SK-N-SH (cell line): Measurements from ENCODE around the gene ATP2B3. TPM values are rescaled to one million over a fixed set of nuclear protein-coding genes. Genes with fewer than 3 reads are reported as not detected.

Experiments
- CTCF ChIA-PET: fragments of 300-600, 350-600 bp; formaldehyde crosslinking; extraction: SDS; loops from one replicate; lab custom pipeline; 2021; lab: Yijun Ruan, JAX
- POLR2A ChIA-PET: fragments of 350-600 bp; sonication (Branson Sonifier 250); formaldehyde crosslinking; extraction: SDS; loops from one replicate; lab custom pipeline; 2020; ENCODE audit warnings: antibody characterized with exemption, inconsistent platforms; lab: Yijun Ruan, JAX
- DNase-seq: peaks from one replicate; pipeline ENCODE4 v3.0.0; 2012
- H2AFZ ChIP-seq: fragments of 200-600 bp; sonication (generic); 2 replicates; pipeline ENCODE4 v1.8.1; 2016; ENCODE audit warnings: antibody characterized with exemption, mild to moderate bottlenecking, low read depth
- H3F3A ChIP-seq: fragments of 200-600 bp; sonication (generic); replicated peaks from 2 replicates; pipeline ENCODE3; 2016; ENCODE audit warnings: antibody characterized with exemption, mild to moderate bottlenecking; ENCODE audit not compliant: insufficient read depth
- H3K27ac ChIP-seq, 2 experiments: fragments of 200-500 bp in 1 of 2; fragments of 200-600 bp in 1 of 2; sonication (Bioruptor generic) in 1 of 2; sonication (generic), shearing (Covaris generic) in 1 of 2; 2 replicates each; pipeline versions ENCODE4 v1.5.1 to v1.6.1; 2014 to 2016; ENCODE audit warnings: low read depth in 2 of 2, inconsistent platforms in 1 of 2, low read length in 1 of 2, mild to moderate bottlenecking in 1 of 2, mixed read lengths in 1 of 2
- H3K27me3 ChIP-seq: fragments of 200-600 bp; sonication (generic), shearing (Covaris generic); 2 replicates; pipeline ENCODE4 v1.6.1; 2016; ENCODE audit warnings: mixed run types; ENCODE audit not compliant: insufficient read depth
- H3K36me3 ChIP-seq, 2 experiments: fragments of 200-500 bp in 1 of 2; fragments of 200-600 bp in 1 of 2; sonication (Bioruptor generic) in 1 of 2; sonication (generic) in 1 of 2; replicated peaks in 1 of 2; 2 replicates each; pipeline versions ENCODE3 to v1.5.1; 2014 to 2016; ENCODE audit warnings: low read length in 1 of 2, mild to moderate bottlenecking in 1 of 2; ENCODE audit not compliant: insufficient read depth in 2 of 2, control insufficient read depth in 1 of 2
- H3K4me1 ChIP-seq, 2 experiments: fragments of 200-500 bp in 1 of 2; fragments of 200-600 bp in 1 of 2; sonication (Bioruptor generic) in 1 of 2; sonication (generic), shearing (Covaris generic) in 1 of 2; 2 replicates each; pipeline versions ENCODE4 v1.5.1 to v1.6.1; 2014 to 2016; ENCODE audit warnings: low read depth in 1 of 2, low read length in 1 of 2, mixed run types in 1 of 2; ENCODE audit not compliant: insufficient read depth in 2 of 2, control insufficient read depth in 1 of 2
- H3K4me2 ChIP-seq: fragments of 200-600 bp; sonication (generic), shearing (Covaris generic); 2 replicates; pipeline ENCODE4 v1.6.1; 2017; ENCODE audit warnings: mixed run types
- H3K4me3 ChIP-seq, 2 experiments: fragments of 200-500 bp in 1 of 2; fragments of 200-600 bp in 1 of 2; sonication (Bioruptor generic) in 1 of 2; sonication (generic), shearing (Covaris generic) in 1 of 2; 2 replicates each; pipeline versions ENCODE4 v1.5.1 to v1.8.1; 2014 to 2016; ENCODE audit warnings: low read depth in 2 of 2, inconsistent platforms in 1 of 2, low read length in 1 of 2, mild to moderate bottlenecking in 1 of 2, mixed read lengths in 1 of 2, moderate library complexity in 1 of 2
- H3K79me2 ChIP-seq: fragments of 200-600 bp; sonication (generic); 2 replicates; pipeline ENCODE4 v1.8.1; 2017; ENCODE audit warnings: mild to moderate bottlenecking; ENCODE audit not compliant: insufficient read depth
- H3K9ac ChIP-seq: fragments of 200-600 bp; sonication (generic); 2 replicates; pipeline ENCODE4 v1.6.1; 2017; ENCODE audit warnings: mixed run types
- H3K9me2 ChIP-seq: fragments of 200-600 bp; sonication (generic); 2 replicates; pipeline ENCODE4 v1.6.1; 2017; ENCODE audit warnings: mixed run types
- H3K9me3 ChIP-seq: fragments of 200-600 bp; sonication (generic); 2 replicates; pipeline ENCODE4 v1.6.1; 2017; ENCODE audit warnings: mixed run types, mild to moderate bottlenecking, moderate library complexity
- H4K20me1 ChIP-seq: fragments of 200-600 bp; sonication (generic); 2 replicates; pipeline ENCODE4 v1.6.1; 2017; ENCODE audit warnings: mild to moderate bottlenecking, mixed run types; ENCODE audit not compliant: insufficient read depth
- CHD2 ChIP-seq: fragments of 150-350 bp; IDR thresholded peaks from 2 replicates; pipeline ENCODE4 v1.6.1; 2018; ENCODE audit warnings: low read length; ENCODE audit not compliant: partially characterized antibody
- EP300 ChIP-seq, 2 experiments: IDR thresholded peaks; 2 replicates each; pipeline versions ENCODE4 v1.4.0 to v1.6.1; 2012; ENCODE audit warnings: borderline replicate concordance in 1 of 2, low read depth in 1 of 2, low read length in 1 of 2
- EZH2phosphoT487 ChIP-seq: fragments of 200-600 bp; sonication (generic); IDR thresholded peaks from 2 replicates; pipeline ENCODE4 v1.6.1; 2017; ENCODE audit warnings: low read depth, mixed run types, mild to moderate bottlenecking, antibody characterized with exemption, moderate library complexity, borderline replicate concordance
- GABPA ChIP-seq: IDR thresholded peaks from 2 replicates; pipeline ENCODE4 v1.4.0; 2012; ENCODE audit warnings: low read depth, mild to moderate bottlenecking
- JUND ChIP-seq: IDR thresholded peaks from 2 replicates; pipeline ENCODE4 v1.4.0; 2012
- MXI1 ChIP-seq: IDR thresholded peaks from 2 replicates; pipeline ENCODE4 v1.6.1; 2012; ENCODE audit warnings: mild to moderate bottlenecking, low read depth, low read length, improper control_type of control experiment
- NRF1 ChIP-seq: IDR thresholded peaks from 2 replicates; pipeline ENCODE4 v1.6.1; 2012; ENCODE audit warnings: low read depth, mild to moderate bottlenecking, low read length
- RXRA ChIP-seq: IDR thresholded peaks from 2 replicates; pipeline ENCODE4 v1.4.0; 2012; ENCODE audit warnings: low read depth, mild to moderate bottlenecking, borderline replicate concordance
- SMC3 ChIP-seq: IDR thresholded peaks from 2 replicates; pipeline ENCODE4 v1.6.1; 2012; ENCODE audit warnings: low read depth, low read length, improper control_type of control experiment
- TAF1 ChIP-seq: IDR thresholded peaks from 2 replicates; pipeline ENCODE4 v1.6.1; 2012; ENCODE audit warnings: low read depth, mild to moderate bottlenecking, low read length, moderate library complexity, borderline replicate concordance
- YY1 ChIP-seq: IDR thresholded peaks from 2 replicates; pipeline ENCODE4 v1.4.0; 2012; ENCODE audit warnings: low read depth, mild to moderate bottlenecking
- WGBS: methylation state at CpG from one replicate; pipeline ENCODE4 v1.1.6; 2017; ENCODE audit warnings: low lambda C conversion rate; 5-methylcytosine and 5-hydroxymethylcytosine counted together
- polyA plus RNA-seq, 3 experiments: library from polyadenylated mRNA; depleted of rRNA; stranded (reverse); fragments of >200 nt; gene quantifications; 2 replicates each; pipeline ENCODE4 v1.2.3, GENCODE V29; 2012
- TF ChIP-seq, protein P1 (sequence below): fragments of 150-350 bp; IDR thresholded peaks from 2 replicates; pipeline ENCODE4 v1.6.1; 2016; ENCODE audit warnings: mild to moderate bottlenecking, low read depth, low read length
- TF ChIP-seq, protein P2 (sequence below): IDR thresholded peaks from 2 replicates; pipeline ENCODE4 v1.4.0; 2012; ENCODE audit warnings: low read depth, borderline replicate concordance
- TF ChIP-seq, protein P3 (sequence below): IDR thresholded peaks from 2 replicates; pipeline ENCODE4; 2012

Gene ATP2B3
- polyA plus RNA-seq, 1 of the 3 experiments (the other 2 are of a cell fraction) = 0.16 TPM

DNA sequence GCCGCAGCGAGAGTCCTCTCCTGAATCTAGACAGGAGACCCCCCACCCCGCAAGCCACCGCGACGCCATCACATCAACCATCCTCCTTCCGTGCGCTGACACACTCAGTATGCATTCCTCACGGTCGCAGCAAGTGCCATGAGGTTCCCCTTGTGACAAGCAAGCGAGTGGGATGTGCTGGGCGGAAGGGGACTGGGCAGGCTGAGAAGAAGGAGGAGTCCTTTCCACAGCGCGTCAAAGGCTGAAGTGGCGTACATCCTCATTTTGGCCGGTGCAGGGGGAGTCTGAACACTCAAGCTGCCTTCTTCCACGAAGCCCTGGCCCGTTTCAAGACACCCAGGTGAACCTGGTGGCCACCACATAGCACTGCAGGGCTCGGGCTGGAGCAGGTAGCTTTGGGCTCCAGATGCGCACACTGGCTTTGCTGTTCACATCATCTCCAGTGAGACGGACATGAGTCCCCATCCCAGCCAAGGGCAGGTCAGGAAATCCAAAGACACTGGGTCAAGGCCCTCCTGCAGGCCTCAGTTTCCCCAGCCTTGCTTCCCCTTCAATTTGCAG, 51.1 kb downstream of the ATP2B3 start:
- DNase-seq = no peak
- H3K9me2 ChIP-seq = no peaks in the 10 kb centered on the region
- no peak overlapping the region for H2AFZ ChIP-seq
- H3K4me3 ChIP-seq = no peak overlapping the region
- peaks cover 53% of the 10 kb centered on the region for H3K27me3 ChIP-seq
- H3K9ac ChIP-seq = no peak overlapping the region
- TF ChIP-seq NRF1 (no peak), RXRA (no peak), GABPA (no peak), CHD2 (no peak), MXI1 (no peak)
- TF ChIP-seq, protein P1, sequence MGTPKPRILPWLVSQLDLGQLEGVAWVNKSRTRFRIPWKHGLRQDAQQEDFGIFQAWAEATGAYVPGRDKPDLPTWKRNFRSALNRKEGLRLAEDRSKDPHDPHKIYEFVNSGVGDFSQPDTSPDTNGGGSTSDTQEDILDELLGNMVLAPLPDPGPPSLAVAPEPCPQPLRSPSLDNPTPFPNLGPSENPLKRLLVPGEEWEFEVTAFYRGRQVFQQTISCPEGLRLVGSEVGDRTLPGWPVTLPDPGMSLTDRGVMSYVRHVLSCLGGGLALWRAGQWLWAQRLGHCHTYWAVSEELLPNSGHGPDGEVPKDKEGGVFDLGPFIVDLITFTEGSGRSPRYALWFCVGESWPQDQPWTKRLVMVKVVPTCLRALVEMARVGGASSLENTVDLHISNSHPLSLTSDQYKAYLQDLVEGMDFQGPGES = no peak
- TF ChIP-seq, protein P2, sequence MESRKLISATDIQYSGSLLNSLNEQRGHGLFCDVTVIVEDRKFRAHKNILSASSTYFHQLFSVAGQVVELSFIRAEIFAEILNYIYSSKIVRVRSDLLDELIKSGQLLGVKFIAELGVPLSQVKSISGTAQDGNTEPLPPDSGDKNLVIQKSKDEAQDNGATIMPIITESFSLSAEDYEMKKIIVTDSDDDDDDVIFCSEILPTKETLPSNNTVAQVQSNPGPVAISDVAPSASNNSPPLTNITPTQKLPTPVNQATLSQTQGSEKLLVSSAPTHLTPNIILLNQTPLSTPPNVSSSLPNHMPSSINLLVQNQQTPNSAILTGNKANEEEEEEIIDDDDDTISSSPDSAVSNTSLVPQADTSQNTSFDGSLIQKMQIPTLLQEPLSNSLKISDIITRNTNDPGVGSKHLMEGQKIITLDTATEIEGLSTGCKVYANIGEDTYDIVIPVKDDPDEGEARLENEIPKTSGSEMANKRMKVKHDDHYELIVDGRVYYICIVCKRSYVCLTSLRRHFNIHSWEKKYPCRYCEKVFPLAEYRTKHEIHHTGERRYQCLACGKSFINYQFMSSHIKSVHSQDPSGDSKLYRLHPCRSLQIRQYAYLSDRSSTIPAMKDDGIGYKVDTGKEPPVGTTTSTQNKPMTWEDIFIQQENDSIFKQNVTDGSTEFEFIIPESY = no peak
- no peak overlapping the region for H3K27ac ChIP-seq
- H3F3A ChIP-seq = no peaks in the 10 kb centered on the region
- WGBS = 73% methylated on average over 15 of the region's 21 CpGs
- H3K9me3 ChIP-seq = no peaks in the 10 kb centered on the region
- H4K20me1 ChIP-seq = no peaks in the 10 kb centered on the region
- no peak overlapping the region for H3K4me2 ChIP-seq
- no peaks in the 10 kb centered on the region for H3K4me1 ChIP-seq
- CTCF ChIA-PET = interaction anchor here (0.8 to 1.5 kb wide), 3 partner anchors 8 to 70 kb away, joined by 3 to 11 read pairs (median 3); no protein-coding TSS in a partner anchor
- H3K36me3 ChIP-seq = no peaks in the 10 kb centered on the region
- no peaks in the 10 kb centered on the region for H3K79me2 ChIP-seq
- POLR2A ChIA-PET = interaction anchor here (1.1 kb wide), 1 partner anchor 31 kb away, joined by 3 read pairs; the partner anchor contains the start of gene CCNQ

DNA sequence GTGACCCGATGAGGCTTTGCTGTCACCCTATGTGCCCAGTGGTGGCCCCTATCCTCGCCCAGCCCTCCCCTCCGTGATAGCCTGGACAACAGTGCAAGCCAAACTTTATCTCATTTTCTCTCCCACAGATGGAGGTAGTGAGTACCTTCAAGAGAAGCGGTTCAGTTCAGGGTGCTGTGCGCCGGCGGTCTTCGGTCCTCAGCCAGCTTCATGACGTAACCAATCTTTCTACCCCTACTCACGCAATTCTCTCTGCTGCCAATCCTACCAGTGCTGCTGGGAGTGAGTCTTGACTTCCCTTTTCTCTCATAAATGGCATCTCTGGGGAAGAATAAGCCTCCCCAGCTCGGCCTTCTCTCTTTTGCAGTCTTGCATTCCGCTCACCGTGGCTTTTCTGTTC, 52.0 kb downstream of the ATP2B3 start:
- H3K4me1 ChIP-seq = no peaks in the 10 kb centered on the region
- no peak for DNase-seq
- H3K9me2 ChIP-seq = no peaks in the 10 kb centered on the region
- CTCF ChIA-PET = no interaction called here
- POLR2A ChIA-PET = no interaction called here
- TF ChIP-seq EZH2phosphoT487 (no peak), JUND (no peak), TAF1 (no peak), YY1 (no peak), EP300 (IDR thresholded peaks at IDR 0.05; ENCODE audit: borderline replicate concordance in 1 of 2, low read depth in 1 of 2, low read length in 1 of 2) (no peak), SMC3 (no peak)
- TF ChIP-seq, protein P2 = no peak
- TF ChIP-seq, protein P3, sequence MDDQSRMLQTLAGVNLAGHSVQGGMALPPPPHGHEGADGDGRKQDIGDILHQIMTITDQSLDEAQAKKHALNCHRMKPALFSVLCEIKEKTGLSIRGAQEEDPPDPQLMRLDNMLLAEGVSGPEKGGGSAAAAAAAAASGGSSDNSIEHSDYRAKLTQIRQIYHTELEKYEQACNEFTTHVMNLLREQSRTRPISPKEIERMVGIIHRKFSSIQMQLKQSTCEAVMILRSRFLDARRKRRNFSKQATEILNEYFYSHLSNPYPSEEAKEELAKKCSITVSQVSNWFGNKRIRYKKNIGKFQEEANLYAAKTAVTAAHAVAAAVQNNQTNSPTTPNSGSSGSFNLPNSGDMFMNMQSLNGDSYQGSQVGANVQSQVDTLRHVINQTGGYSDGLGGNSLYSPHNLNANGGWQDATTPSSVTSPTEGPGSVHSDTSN = no peak
- no peaks in the 10 kb centered on the region for H3K9me3 ChIP-seq
- H3K9ac ChIP-seq = no peak overlapping the region
- H3K27me3 ChIP-seq = peaks cover 51% of the 10 kb centered on the region
- 50% methylated on average over 12 of the region's 13 CpGs for WGBS
- H4K20me1 ChIP-seq = no peaks in the 10 kb centered on the region
- no peak overlapping the region for H3K27ac ChIP-seq
- H3K79me2 ChIP-seq = no peaks in the 10 kb centered on the region
- no peak overlapping the region for H3K4me3 ChIP-seq
- H3F3A ChIP-seq = no peaks in the 10 kb centered on the region
- H3K4me2 ChIP-seq = no peak overlapping the region
- no peaks in the 10 kb centered on the region for H3K36me3 ChIP-seq
- H2AFZ ChIP-seq = no peak overlapping the region
